ENCODE data around the gene LGALS9B.
"Not testable (repeated sequence)": the region's sequence is repeated elsewhere in the genome, so short reads cannot be mapped to it uniquely, and the experiment has no call there.

The LGALS9B gene

DNA sequence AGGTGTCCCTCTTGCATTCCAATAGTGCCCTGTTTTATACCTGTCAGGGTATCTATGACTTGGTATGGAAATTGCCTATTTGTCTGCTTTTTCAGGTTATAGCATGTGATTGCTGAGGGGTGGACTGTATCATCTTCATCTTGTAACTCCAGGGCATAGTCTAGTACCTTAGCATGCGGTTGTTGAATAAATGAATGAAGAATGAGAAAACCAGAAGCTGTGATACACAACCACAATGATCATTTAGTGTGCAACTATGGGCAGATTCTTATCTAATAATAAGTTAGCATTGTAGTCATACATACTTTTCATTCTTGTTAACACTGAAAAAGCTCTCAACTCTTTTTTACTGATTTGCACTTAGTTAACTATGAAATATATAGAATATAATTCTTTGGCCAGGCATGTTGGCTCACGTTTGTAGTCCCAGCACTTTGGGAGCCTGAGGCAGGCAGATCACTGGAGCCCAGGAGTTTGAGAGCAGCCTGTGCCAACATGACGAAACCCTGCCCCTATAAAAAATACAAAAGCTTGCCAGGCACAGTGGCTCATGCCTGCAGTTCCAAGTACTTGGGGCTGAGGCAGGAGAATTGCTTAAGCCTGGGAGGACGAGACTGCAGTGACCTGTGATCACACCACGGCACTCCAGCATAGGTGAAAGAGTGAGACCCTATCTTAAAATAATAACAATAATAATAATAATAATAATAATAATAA is 65.9 kb downstream of the LGALS9B start:
- DNase-seq: not testable (repeated sequence)

GRCh38 chr17:20400559-20401305 is 66.6 kb downstream of the LGALS9B start:
- DNase-seq: not testable (repeated sequence)

Measured in CD4-positive, alpha-beta T cell treated with Interleukin-1 beta for 1 hour (primary cell).